Skeletal muscle satellite cell (primary cell): Measurements from ENCODE around the gene KHDRBS2.

Source experiments
- H3K27me3 ChIP-seq: 2 replicates; pipeline ENCODE4 v1.7.0; 2013; ENCODE audit warnings: low read length; ENCODE audit not compliant: control insufficient read depth, insufficient read depth
- H3K36me3 ChIP-seq: 2 replicates; pipeline ENCODE4 v1.7.0; 2013; ENCODE audit warnings: mild to moderate bottlenecking, control low read depth, low read length; ENCODE audit not compliant: insufficient read depth
- H3K4me1 ChIP-seq: 2 replicates; pipeline ENCODE4 v1.7.0; 2013; ENCODE audit warnings: low read length; ENCODE audit not compliant: control insufficient read depth, insufficient read depth
- H3K4me2 ChIP-seq: 2 replicates; pipeline ENCODE4 v1.7.0; 2013; ENCODE audit warnings: mild to moderate bottlenecking, low read length
- H3K4me3 ChIP-seq: 2 replicates; pipeline ENCODE4 v1.7.0; 2013; ENCODE audit warnings: low read length
- H3K9ac ChIP-seq: 2 replicates; pipeline ENCODE4 v1.7.0; 2013; ENCODE audit warnings: mild to moderate bottlenecking, low read depth, low read length, moderate library complexity
- H3K9me3 ChIP-seq: replicated peaks from 2 replicates; pipeline ENCODE4 v1.7.0; 2013; ENCODE audit warnings: mild to moderate bottlenecking, control low read depth, low read length

KHDRBS2 gene

GRCh38 chr6:61940919-61941318 lies 345.1 kb downstream of the KHDRBS2 start:
- Histone ChIP-seq H3K4me1 (no peaks in the 10 kb centered on the region), H3K9me3 (peaks cover 6% of the 10 kb centered on the region), H3K4me3 (no peak overlapping the region), H3K9ac (no peak overlapping the region), H3K27me3 (no peaks in the 10 kb centered on the region), H3K36me3 (no peaks in the 10 kb centered on the region), H3K4me2 (no peak overlapping the region)

- H3K4me2 ChIP-seq, result no peak overlapping the region
- H3K9me3 ChIP-seq, result no peaks in the 10 kb centered on the region
- no peaks in the 10 kb centered on the region for H3K27me3 ChIP-seq
- no peaks in the 10 kb centered on the region for H3K36me3 ChIP-seq
- H3K9ac ChIP-seq, result no peak overlapping the region
- H3K4me1 ChIP-seq, result no peaks in the 10 kb centered on the region
- no peak overlapping the region for H3K4me3 ChIP-seq
Measured at GRCh38 chr6:61935242-61935846, 350.7 kb downstream of the KHDRBS2 start.

DNA sequence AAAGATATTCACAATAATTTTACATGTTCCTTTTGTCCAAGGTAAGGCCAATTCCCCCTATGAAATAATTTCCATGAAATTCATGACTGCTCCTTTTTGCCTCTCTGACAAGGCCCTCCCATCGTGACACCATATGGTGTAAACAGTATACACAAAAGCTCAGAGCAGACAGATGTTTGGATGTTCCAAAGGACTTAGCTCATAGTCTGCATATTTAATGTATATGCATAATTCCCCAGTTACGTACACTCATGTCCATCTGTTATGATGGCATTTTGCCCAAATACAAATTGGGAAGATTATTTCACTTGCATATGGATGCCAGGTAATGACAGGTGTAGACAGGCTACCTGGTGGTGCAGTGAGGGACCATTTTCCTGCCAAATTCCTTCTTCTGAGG lies 376.5 kb downstream of the KHDRBS2 start:
- Histone ChIP-seq H3K27me3 (no peaks in the 10 kb centered on the region), H3K4me3 (no peak overlapping the region), H3K36me3 (no peaks in the 10 kb centered on the region), H3K9ac (no peak overlapping the region), H3K4me2 (no peak overlapping the region), H3K9me3 (peaks cover 2% of the 10 kb centered on the region), H3K4me1 (no peaks in the 10 kb centered on the region)

GRCh38 chr6:61901748-61902147 lies 384.3 kb downstream of the KHDRBS2 start:
- H3K27me3 ChIP-seq, result no peaks in the 10 kb centered on the region
- no peak overlapping the region for H3K4me2 ChIP-seq
- H3K4me1 ChIP-seq, result no peaks in the 10 kb centered on the region
- H3K4me3 ChIP-seq, result no peak overlapping the region
- no peaks in the 10 kb centered on the region for H3K9me3 ChIP-seq
- no peak overlapping the region for H3K9ac ChIP-seq
- no peaks in the 10 kb centered on the region for H3K36me3 ChIP-seq

DNA sequence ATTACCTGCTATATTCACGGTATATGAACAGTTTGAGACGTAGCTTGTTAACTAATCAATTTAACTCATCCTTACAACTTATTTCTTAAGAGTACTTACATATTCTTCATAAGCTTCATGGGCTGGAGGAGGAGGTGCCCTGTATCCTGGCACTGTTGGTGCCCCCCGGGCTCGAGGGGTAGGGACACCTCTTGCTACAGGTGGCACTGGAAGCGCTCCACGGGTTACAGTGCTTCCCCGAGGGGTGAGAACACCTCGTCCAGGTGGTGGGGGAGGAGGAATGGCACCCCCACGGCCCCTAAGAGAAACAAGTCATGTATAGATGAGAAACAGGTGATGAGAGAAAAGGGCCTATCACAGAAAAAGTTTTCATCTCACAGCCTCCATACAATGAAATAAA lies 391.5 kb downstream of the KHDRBS2 start:
- H3K9me3 ChIP-seq, result no peaks in the 10 kb centered on the region
- no peak overlapping the region for H3K9ac ChIP-seq
- H3K4me3 ChIP-seq, result no peak overlapping the region
- no peaks in the 10 kb centered on the region for H3K36me3 ChIP-seq
- no peak overlapping the region for H3K4me2 ChIP-seq
- H3K4me1 ChIP-seq, result no peaks in the 10 kb centered on the region
- no peaks in the 10 kb centered on the region for H3K27me3 ChIP-seq

GRCh38 chr6:61887423-61887822 lies 398.6 kb downstream of the KHDRBS2 start:
- Histone ChIP-seq H3K4me2 (no peak overlapping the region), H3K4me3 (no peak overlapping the region), H3K4me1 (no peaks in the 10 kb centered on the region), H3K36me3 (no peaks in the 10 kb centered on the region), H3K27me3 (no peaks in the 10 kb centered on the region), H3K9me3 (no peaks in the 10 kb centered on the region), H3K9ac (no peak overlapping the region)

GRCh38 chr6:61886608-61887259 lies 399.3 kb downstream of the KHDRBS2 start:
- Histone ChIP-seq H3K36me3 (no peaks in the 10 kb centered on the region), H3K4me3 (no peak overlapping the region), H3K4me2 (no peak overlapping the region), H3K4me1 (no peaks in the 10 kb centered on the region), H3K9me3 (no peaks in the 10 kb centered on the region), H3K9ac (no peak overlapping the region), H3K27me3 (no peaks in the 10 kb centered on the region)

DNA sequence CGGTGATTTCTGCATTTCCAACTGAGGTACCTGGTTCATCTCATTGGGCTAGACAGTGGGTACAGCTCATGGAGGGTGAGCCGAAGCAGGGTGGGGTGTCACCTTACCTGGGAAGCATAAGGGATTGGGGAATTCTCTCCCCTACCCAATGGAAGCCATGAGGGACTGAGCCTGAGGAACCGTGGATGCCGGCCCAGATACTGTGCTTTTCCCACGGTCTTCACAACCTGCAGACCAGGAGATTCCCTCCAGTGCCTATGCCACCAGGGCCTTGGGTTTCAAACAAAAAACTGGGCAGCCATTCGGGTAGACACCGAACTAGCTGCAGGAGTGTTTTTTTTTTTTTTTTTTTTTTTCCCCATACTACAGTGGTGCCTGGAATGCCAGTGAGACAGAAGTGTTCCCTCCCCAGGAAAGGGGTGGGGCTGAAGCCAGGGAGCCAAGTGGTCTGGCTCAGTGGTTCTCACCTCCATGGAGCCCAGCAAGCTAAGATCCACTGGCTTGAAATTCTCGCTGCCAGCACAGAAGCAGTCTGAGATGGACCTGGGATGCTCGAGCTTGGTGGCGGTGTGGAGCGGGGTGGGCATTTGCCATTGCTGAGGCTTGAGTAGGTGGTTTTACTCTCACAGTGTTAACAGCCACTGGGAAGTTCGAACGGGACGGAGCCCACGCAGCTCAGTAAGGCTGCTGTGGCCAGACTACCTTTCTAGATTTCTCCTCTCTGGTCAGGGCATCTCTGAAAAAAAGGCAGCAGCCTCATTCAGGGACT lies 416.2 kb downstream of the KHDRBS2 start:
- Histone ChIP-seq H3K27me3 (no peaks in the 10 kb centered on the region), H3K36me3 (no peaks in the 10 kb centered on the region), H3K9me3 (peaks cover 17% of the 10 kb centered on the region), H3K9ac (no peak overlapping the region), H3K4me2 (no peak overlapping the region), H3K4me1 (no peaks in the 10 kb centered on the region), H3K4me3 (no peak overlapping the region)

- no peaks in the 10 kb centered on the region for H3K27me3 ChIP-seq
- H3K4me1 ChIP-seq, result no peaks in the 10 kb centered on the region
- no peak overlapping the region for H3K9ac ChIP-seq
- no peaks in the 10 kb centered on the region for H3K36me3 ChIP-seq
- peaks cover 17% of the 10 kb centered on the region for H3K9me3 ChIP-seq
- H3K4me2 ChIP-seq, result no peak overlapping the region
- H3K4me3 ChIP-seq, result no peak overlapping the region
Measured at GRCh38 chr6:61868507-61869080, 417.4 kb downstream of the KHDRBS2 start.

DNA sequence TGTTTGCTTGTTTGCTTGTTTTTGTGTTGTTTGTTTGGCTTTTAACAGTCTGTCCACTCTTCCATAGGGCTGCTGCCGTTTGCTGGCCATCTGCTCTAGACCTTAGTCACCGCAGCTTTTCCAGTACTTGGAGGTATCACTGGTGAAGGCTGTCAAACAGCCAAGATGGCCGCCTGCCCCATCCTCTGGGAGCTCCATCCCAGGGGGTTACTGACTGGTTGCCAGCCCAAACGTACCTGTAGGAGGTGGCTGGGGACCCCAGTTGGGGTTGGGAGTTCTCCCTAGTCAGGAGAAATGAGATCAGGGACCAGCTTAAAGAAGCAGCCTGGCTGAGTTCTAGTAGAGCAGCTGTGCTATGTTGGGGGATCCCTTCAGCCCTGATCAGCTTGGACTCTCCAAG lies 418.4 kb downstream of the KHDRBS2 start:
- no peak overlapping the region for H3K4me3 ChIP-seq
- H3K9me3 ChIP-seq, result peaks cover 17% of the 10 kb centered on the region
- no peaks in the 10 kb centered on the region for H3K4me1 ChIP-seq
- no peak overlapping the region for H3K9ac ChIP-seq
- no peak overlapping the region for H3K4me2 ChIP-seq
- no peaks in the 10 kb centered on the region for H3K27me3 ChIP-seq
- H3K36me3 ChIP-seq, result no peaks in the 10 kb centered on the region

- no peaks in the 10 kb centered on the region for H3K4me1 ChIP-seq
- H3K9ac ChIP-seq, result no peak overlapping the region
- no peaks in the 10 kb centered on the region for H3K36me3 ChIP-seq
- no peak overlapping the region for H3K4me2 ChIP-seq
- H3K9me3 ChIP-seq, result peaks cover 8% of the 10 kb centered on the region
- H3K4me3 ChIP-seq, result no peak overlapping the region
- no peaks in the 10 kb centered on the region for H3K27me3 ChIP-seq
Measured at GRCh38 chr6:61857541-61857940, 428.5 kb downstream of the KHDRBS2 start.
